NCI-H82 treated with DMSO at 0.1 percent for 48 hours (cell line): ENCODE data around the gene PLEK.
"Not testable (repeated sequence)": the region's sequence is repeated elsewhere in the genome, so short reads cannot be mapped to it uniquely, and the experiment has no call there.

Experiments
- DNase-seq: peaks from one replicate; lab custom pipeline; 2025; ENCODE audit not compliant: unreplicated experiment; lab: John Stamatoyannopoulos, UW

PLEK gene

DNA sequence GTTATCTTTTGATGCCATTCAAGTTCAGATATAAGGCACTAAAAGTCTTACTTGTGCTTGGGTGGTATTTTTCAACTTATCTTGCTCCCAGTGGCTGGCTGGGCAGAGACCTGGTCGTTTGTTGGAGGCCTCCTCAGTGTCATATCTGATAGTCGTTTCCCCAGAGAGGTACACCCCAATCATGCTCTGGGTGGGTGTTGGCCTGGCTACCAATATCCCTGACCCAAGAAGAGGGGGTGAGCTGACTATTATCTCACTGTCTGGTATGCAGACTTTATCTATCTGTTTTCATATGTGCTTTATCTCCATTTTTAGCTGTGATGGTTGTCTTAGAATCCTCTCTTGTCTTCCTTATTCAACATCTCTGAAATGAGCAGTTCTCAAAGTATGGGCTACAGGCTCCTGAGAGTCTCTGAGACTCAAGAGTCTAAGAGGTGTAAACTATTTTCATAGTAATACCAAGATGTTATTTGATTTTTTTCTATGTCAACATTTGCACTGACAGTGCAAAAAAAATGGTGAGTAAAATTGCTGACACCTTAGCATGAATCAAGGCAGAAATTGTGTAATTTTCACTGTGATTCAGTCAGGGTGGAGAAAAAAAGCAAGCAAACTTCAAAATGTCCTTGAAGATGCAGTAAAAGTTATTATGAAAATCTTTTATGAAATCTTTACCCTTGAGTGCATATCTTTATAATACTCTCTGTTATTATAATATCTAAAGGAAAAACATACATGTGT is 12.3 kb upstream of the PLEK start:
- DNase-seq: no peak

DNA sequence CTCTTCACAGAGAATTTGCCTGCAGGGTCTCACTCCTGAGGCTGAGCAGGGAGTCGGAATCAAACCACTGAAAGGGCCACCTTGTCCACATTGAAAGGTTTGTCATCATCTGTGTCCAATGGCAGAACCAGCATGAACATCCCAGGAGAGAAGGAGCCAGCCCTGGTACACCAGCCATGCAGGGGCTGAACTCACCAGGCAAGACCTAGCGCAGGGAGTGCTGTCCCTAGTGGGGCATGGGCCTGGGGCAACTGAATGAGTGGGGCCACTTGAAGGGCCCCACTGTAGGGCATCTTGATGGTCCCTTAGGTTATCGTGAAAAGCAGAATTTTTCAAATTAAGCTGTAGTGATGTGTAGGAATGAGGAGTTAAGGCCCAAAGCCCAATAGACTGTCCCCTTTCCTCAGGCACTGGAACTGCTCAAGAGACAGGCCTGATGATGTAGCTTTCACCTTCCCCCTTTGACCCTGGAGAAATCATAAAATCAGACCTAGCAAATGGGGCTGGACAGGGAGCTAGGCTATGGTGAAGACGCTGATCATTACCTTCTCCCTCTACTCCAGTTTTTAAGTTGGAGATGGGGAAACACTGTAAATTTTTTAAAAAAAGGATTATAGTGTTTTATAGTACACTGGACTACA is 8.4 kb upstream of the PLEK start:
- DNase-seq: no peak

DNA sequence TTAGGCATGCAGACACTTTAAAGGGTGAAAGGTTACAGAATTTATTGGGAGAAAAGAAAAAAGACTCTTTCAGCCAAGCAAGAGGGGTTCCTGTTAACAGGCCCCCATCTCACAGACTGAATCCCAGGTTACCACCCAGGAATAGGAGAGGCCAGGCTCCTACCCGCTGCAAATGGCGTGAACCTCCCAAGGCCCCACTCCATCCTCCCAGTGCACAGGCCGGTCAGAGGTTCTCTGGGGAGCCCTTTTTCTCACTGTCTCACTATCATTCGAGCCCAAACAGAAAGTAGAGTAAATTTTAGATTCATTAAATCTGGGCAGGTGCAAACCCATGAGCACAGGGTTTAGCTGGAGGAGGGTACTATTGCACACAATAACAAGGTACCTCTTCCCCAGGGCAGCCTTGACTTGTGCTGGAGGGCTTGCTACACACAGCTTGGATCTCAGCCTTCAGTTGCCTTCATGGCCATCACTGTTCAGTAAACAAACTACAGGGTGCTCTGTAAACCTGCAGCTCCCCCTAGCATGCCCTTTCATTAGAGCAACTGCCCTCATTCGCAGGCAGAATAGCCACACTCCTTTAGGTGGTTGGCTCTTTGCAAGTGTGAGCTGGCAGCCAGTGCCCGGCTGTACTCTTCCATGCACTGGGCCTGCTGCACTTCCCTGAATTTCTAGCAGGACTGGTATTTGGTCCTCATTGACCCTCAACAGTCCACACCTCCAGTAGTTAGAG is 7.3 kb upstream of the PLEK start:
- DNase-seq: peak; percentile 62

DNA sequence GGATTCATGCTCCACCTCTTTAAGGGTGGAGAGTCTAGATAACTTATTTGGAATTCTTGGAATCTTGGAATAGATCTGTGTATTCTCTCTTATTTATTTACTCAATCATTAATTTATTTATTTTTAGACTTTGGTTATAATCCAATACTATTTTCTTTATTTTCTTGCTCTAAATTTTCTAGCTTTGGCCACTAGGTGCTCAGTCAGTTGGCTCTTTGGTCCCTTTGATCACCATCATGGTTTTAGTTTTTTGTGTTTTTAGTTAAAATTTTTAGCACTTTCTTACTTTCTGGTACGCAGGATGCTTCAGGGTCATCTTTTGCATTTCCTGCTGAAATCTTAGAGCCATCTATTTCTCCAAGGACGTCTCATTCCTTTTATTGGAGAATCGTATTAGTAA is 5.2 kb upstream of the PLEK start:
- no peak for DNase-seq

GRCh38 chr2:68362069-68362468 is 3.0 kb upstream of the PLEK start:
- peak; percentile 46 for DNase-seq

GRCh38 chr2:68362749-68363148 is 2.3 kb upstream of the PLEK start:
- no peak for DNase-seq

DNA sequence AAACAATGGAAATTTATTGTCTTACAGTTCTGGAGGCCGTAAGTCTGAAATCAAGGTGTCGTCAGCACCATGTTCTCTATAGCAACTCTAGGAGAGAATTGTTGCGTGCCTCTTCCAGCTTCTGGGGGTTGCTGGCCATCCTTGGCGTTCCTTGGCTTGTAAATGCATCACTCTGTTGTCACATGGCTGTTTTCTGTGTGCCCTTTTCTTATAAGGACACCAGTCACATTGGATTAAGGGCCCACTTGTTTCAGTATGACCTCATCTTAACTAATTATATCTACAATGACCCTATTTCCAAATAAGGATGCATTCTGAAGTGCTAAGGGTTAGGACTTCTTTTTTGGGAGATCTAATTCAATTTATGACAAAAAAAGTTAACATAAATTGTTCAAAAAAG is 1.4 kb upstream of the PLEK start:
- no peak for DNase-seq

GRCh38 chr2:68366083-68366560 is 1.0 kb downstream of the PLEK start:
- DNase-seq: no peak

- DNase-seq: no peak
These were observed 3.0 kb downstream of the PLEK start for GRCh38 chr2:68367953-68368653.

DNA sequence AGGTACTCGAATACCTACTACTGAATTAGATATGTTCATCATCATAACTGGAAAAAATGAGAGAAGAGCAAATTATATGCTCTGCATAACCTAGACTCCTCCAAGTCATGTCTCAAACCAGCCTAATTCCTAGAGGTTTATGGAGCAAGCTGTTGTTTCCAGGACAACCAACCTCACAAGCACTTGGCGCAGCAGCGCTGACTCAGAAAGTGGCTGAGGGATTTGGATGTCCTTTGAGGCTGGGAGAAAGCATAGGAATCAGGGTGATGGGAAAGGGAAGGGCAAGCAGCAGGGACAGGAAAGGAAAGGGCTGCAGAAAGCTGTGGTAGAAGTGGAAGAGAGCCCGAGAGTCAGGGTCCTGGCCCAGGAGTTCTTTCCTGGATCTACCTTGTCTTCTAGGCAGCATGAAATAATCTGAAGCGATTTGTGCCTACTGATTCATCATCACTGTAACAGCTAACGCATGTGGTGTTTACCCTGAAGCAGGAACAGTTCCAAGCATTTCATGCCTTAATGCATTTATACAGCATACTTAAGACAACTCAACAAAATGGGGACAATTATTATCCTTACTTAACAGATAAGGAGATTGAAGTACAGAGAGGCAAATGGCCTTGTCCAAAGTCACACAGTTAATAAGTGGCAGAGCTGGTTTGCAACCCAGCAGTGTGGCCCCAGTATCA is 3.7 kb downstream of the PLEK start:
- no peak for DNase-seq

DNA sequence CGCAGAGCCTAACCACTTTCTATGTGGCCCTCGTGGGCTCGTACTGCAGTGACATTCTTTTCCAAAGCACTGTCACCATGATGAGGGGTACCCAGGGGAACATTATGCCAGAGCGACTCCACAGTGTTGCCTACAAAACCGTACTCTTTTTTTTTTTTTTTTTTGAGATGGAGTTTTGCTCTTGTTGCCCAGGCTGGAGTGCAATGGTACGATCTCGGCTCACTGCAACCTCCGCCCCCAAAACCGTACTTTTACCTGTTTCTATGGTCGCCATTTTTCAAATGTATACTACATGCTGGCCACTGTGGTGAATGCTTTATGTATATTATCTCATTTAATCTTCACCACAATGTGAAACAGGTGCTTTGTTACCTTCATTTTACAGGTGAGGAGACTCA is 4.3 kb downstream of the PLEK start:
- DNase-seq: no peak

DNA sequence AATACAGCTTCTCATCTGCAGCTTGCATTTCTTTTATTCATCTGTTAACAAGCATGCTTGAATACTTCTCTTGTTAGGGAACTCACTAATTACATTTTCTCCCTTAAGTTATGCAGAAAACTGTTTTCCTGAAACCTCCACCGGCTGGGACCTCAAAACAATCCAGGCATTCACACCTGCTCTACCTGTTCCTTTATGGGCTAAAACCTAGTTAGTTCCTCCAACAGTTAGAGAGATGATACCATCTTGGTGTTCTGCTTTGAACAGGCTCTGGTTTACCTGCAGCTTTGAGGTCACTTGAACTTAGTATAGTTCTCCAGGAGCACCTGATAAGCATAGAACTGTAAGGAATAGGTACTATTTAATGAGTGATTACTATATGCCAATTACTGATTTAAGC is 6.1 kb downstream of the PLEK start:
- DNase-seq: no peak

GRCh38 chr2:68371581-68371980 is 6.5 kb downstream of the PLEK start:
- DNase-seq: no peak

DNA sequence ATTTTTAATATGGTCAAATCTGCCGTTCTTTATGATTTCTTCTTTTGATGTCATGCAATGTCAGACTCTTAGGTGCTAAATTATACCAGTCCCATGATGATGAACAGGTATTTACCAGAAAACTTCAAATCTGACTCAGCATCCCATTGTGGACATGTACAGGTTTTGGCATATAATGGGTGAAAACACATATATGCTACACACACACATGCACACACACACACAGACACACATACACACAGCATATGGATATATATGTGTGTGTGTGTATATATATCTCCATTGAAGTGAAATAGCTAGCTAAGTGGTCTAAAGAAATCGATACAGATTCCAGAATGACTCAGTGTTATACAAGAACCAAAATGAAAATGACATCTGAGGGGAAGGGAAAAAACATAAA is 7.4 kb downstream of the PLEK start:
- no peak for DNase-seq

- DNase-seq: no peak
These were observed 9.1 kb downstream of the PLEK start for GRCh38 chr2:68374184-68374583.

GRCh38 chr2:68375582-68375981 is 10.5 kb downstream of the PLEK start:
- DNase-seq: no peak

DNA sequence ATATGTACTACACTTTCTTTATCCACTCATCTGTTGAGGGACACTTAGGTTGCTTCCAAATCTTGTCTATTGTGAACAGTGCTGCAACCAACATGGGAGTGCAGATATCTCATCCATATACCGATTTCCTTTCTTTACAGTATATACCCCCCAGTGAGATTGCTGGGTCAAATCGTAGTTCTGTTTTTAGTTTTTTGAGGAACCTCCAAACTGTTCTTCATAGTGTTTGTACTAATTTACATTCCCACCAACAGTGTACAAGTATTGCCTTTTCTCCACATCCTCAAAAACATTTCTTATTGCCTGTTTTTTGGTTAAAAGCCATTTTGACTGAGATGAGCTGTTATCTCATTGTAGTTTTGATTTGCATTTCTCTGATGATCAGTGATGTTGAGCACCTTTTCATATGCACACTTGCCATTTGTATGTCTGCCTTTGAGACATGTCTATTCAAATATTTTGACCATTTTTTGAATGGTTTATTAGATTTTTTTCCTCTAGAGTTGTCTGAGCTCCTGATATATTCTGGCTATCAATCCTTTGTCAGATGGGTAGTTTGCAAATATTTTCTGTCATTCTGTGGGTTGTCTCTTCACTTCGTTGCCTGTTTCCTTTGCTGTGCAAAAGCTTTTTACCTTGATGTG is 12.2 kb downstream of the PLEK start:
- no peak for DNase-seq

DNA sequence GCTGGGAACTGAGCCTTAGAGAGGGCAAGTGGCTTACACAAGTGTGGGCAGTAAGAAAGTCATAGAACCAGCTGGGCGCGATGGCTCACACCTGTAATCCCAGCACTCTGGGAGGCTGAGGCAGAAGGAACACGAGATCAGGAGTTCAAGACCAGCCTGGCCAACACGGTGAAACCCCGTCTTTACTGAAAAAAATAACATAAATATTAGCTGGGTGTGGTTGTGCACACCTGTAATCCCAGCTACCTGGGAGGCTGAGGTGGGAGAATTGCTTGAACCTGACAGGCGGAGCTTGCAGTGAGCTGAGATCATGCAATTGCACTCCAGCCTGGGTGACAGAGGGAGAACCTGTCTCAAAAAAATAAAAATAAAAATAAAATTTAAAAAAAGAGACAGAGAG is 13.7 kb downstream of the PLEK start:
- not testable (repeated sequence) for DNase-seq

DNA sequence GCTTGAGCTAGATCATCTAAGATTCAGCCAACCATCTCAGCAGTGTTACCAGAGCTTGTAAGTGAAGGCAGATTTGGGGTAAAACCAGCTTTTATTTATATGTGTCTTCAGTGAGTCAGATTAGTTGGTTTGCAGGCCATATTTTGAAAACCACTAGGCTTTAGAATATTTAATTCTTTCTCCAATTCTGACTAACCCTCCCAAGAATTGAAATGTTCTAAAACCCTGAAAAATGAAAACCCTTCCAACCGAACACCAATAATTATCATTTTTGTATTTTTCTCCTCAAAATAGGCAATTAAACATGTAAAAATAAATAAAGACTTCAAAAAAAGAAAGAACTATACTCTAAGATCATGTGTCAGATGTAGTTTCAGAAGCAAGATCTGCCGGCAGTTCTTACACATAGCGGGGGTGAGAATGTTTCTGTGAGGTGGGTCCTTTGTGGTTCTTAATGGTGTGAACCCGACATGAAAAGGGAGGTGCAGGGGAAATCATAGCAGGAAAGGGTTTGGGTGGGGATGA is 14.2 kb downstream of the PLEK start:
- DNase-seq: no peak

- no peak for DNase-seq
These were observed 18.7 kb downstream of the PLEK start for GRCh38 chr2:68383778-68384177.
